IPS-15b (cell line): ENCODE results near the gene GNA12.
A peak's percentile ranks its signal among the peaks of the same experiment; 100 is the strongest.

Experiments
- H3K27me3 ChIP-seq: one replicate; pipeline ENCODE4 v1.6.1; 2013; ENCODE audit warnings: low read length; ENCODE audit not compliant: control insufficient read depth, insufficient read depth
- H3K36me3 ChIP-seq: one replicate; pipeline ENCODE4 v1.6.1; 2013; ENCODE audit warnings: low read length; ENCODE audit not compliant: control insufficient read depth, insufficient read depth
- H3K4me1 ChIP-seq: one replicate; pipeline ENCODE4 v1.6.1; 2013; ENCODE audit warnings: mild to moderate bottlenecking, low read length; ENCODE audit not compliant: control insufficient read depth, insufficient read depth
- H3K4me3 ChIP-seq: one replicate; pipeline ENCODE4 v1.5.1; 2013; ENCODE audit warnings: low read depth, low read length
- H3K9ac ChIP-seq: one replicate; pipeline ENCODE4 v1.6.1; 2013; ENCODE audit warnings: low read depth, mild to moderate bottlenecking, low read length
- H3K9me3 ChIP-seq: one replicate; pipeline ENCODE4 v1.6.1; 2013; ENCODE audit warnings: mild to moderate bottlenecking, low read length; ENCODE audit not compliant: control insufficient read depth, insufficient read depth

The GNA12 gene

GRCh38 chr7:2844153-2845033, at the start of gene GNA12:
Gene GNA12 (minus strand): TSS chr7:2844308. CDS start chr7:2844161, 147 bp downstream.
- Histone ChIP-seq H3K4me3 (peak within 1 kb of the TSS; percentile 68), H3K4me1 (peaks cover 6% of the 10 kb centered on the region)

GRCh38 chr7:2893411-2893861, 49.3 kb upstream of the GNA12 start:
- no peak overlapping the region for H3K9ac ChIP-seq
- no peaks in the 10 kb centered on the region for H3K4me1 ChIP-seq
- no peaks in the 10 kb centered on the region for H3K36me3 ChIP-seq
- no peak overlapping the region for H3K4me3 ChIP-seq
- no peaks in the 10 kb centered on the region for H3K27me3 ChIP-seq
- no peaks in the 10 kb centered on the region for H3K9me3 ChIP-seq

More at GRCh38 chr7:2844153-2845033, at the start of gene GNA12:
- H3K9ac ChIP-seq: peak within 1 kb of the TSS; percentile 68
- no peaks in the 10 kb centered on the region for H3K27me3 ChIP-seq
- H3K36me3 ChIP-seq: peaks cover 11% of the 10 kb centered on the region
- H3K9me3 ChIP-seq: no peaks in the 10 kb centered on the region

- H3K27me3 ChIP-seq: no peaks in the 10 kb centered on the region
- H3K4me1 ChIP-seq: no peaks in the 10 kb centered on the region
- no peak overlapping the region for H3K9ac ChIP-seq
- H3K36me3 ChIP-seq: no peaks in the 10 kb centered on the region
- no peaks in the 10 kb centered on the region for H3K9me3 ChIP-seq
- no peak overlapping the region for H3K4me3 ChIP-seq
Measured at GRCh38 chr7:2892549-2892948, 48.4 kb upstream of the GNA12 start.

- H3K9ac ChIP-seq: peak overlapping the region; percentile 24
- no peak overlapping the region for H3K4me3 ChIP-seq
- no peaks in the 10 kb centered on the region for H3K27me3 ChIP-seq
- no peaks in the 10 kb centered on the region for H3K4me1 ChIP-seq
- H3K36me3 ChIP-seq: no peaks in the 10 kb centered on the region
- no peaks in the 10 kb centered on the region for H3K9me3 ChIP-seq
Measured at GRCh38 chr7:2887816-2888215, 43.7 kb upstream of the GNA12 start.

- H3K4me3 ChIP-seq: no peak overlapping the region
- no peaks in the 10 kb centered on the region for H3K27me3 ChIP-seq
- no peak overlapping the region for H3K9ac ChIP-seq
- H3K9me3 ChIP-seq: no peaks in the 10 kb centered on the region
- no peaks in the 10 kb centered on the region for H3K36me3 ChIP-seq
- peaks cover 2% of the 10 kb centered on the region for H3K4me1 ChIP-seq
Measured at GRCh38 chr7:2886900-2887299, 42.8 kb upstream of the GNA12 start.

GRCh38 chr7:2886391-2886790, 42.3 kb upstream of the GNA12 start:
- Histone ChIP-seq H3K36me3 (no peaks in the 10 kb centered on the region), H3K9ac (no peak overlapping the region), H3K4me3 (no peak overlapping the region), H3K9me3 (no peaks in the 10 kb centered on the region), H3K27me3 (no peaks in the 10 kb centered on the region), H3K4me1 (peaks cover 2% of the 10 kb centered on the region)

GRCh38 chr7:2884161-2884560, 40.1 kb upstream of the GNA12 start:
- H3K9ac ChIP-seq: no peak overlapping the region
- no peaks in the 10 kb centered on the region for H3K36me3 ChIP-seq
- no peak overlapping the region for H3K4me3 ChIP-seq
- no peaks in the 10 kb centered on the region for H3K9me3 ChIP-seq
- no peaks in the 10 kb centered on the region for H3K27me3 ChIP-seq
- peaks cover 4% of the 10 kb centered on the region for H3K4me1 ChIP-seq

GRCh38 chr7:2883101-2883500, 39.0 kb upstream of the GNA12 start:
- Histone ChIP-seq H3K4me3 (no peak overlapping the region), H3K27me3 (no peaks in the 10 kb centered on the region), H3K36me3 (no peaks in the 10 kb centered on the region), H3K9ac (no peak overlapping the region), H3K4me1 (peaks cover 4% of the 10 kb centered on the region), H3K9me3 (no peaks in the 10 kb centered on the region)

- Histone ChIP-seq H3K9ac (no peak overlapping the region), H3K9me3 (no peaks in the 10 kb centered on the region), H3K4me1 (peaks cover 4% of the 10 kb centered on the region), H3K4me3 (no peak overlapping the region), H3K36me3 (no peaks in the 10 kb centered on the region), H3K27me3 (no peaks in the 10 kb centered on the region)
Measured at GRCh38 chr7:2882111-2882510, 38.0 kb upstream of the GNA12 start.

GRCh38 chr7:2880874-2881533, 36.9 kb upstream of the GNA12 start:
- no peaks in the 10 kb centered on the region for H3K9me3 ChIP-seq
- peaks cover 4% of the 10 kb centered on the region for H3K4me1 ChIP-seq
- H3K4me3 ChIP-seq: no peak overlapping the region
- H3K9ac ChIP-seq: no peak overlapping the region
- no peaks in the 10 kb centered on the region for H3K27me3 ChIP-seq
- H3K36me3 ChIP-seq: no peaks in the 10 kb centered on the region

GRCh38 chr7:2880051-2880450, 35.9 kb upstream of the GNA12 start:
- no peaks in the 10 kb centered on the region for H3K36me3 ChIP-seq
- no peak overlapping the region for H3K9ac ChIP-seq
- H3K9me3 ChIP-seq: no peaks in the 10 kb centered on the region
- no peak overlapping the region for H3K4me3 ChIP-seq
- H3K27me3 ChIP-seq: no peaks in the 10 kb centered on the region
- peaks cover 4% of the 10 kb centered on the region for H3K4me1 ChIP-seq

- no peaks in the 10 kb centered on the region for H3K36me3 ChIP-seq
- H3K4me1 ChIP-seq: peaks cover 4% of the 10 kb centered on the region
- no peaks in the 10 kb centered on the region for H3K27me3 ChIP-seq
- H3K9ac ChIP-seq: no peak overlapping the region
- H3K4me3 ChIP-seq: no peak overlapping the region
- H3K9me3 ChIP-seq: no peaks in the 10 kb centered on the region
Measured at GRCh38 chr7:2879354-2879753, 35.2 kb upstream of the GNA12 start.
